HCT116 (cell line): Measurements from ENCODE around the gene ESPNL.

Source experiments
- EZH2phosphoT487 ChIP-seq: fragments of 200-600 bp; IDR thresholded peaks from 2 replicates; pipeline ENCODE4 v1.6.1; 2018; ENCODE audit warnings: antibody characterized with exemption, borderline replicate concordance
- FOSL1 ChIP-seq: IDR thresholded peaks from 2 replicates; pipeline ENCODE4 v1.6.1; 2012; ENCODE audit warnings: low read depth
- RAD21 ChIP-seq: IDR thresholded peaks from 2 replicates; pipeline ENCODE4 v1.6.1; 2012; ENCODE audit warnings: low read depth, mild to moderate bottlenecking
- SRF ChIP-seq: IDR thresholded peaks from 2 replicates; pipeline ENCODE4 v1.6.1; 2012; ENCODE audit warnings: low read depth
- TF ChIP-seq, protein P1 (sequence below), 3 experiments: fragments of 200-600 bp in 1 of 3; sonication (generic) in 1 of 3; IDR thresholded peaks in 2 of 3; conservative IDR thresholded peaks in 1 of 3; 2 replicates each; pipeline ENCODE4 v1.5.1; 2012 to 2017; ENCODE audit warnings: low read depth in 2 of 3, low read length in 2 of 3, antibody characterized with exemption in 1 of 3, borderline replicate concordance in 1 of 3, control low read depth in 1 of 3, mild to moderate bottlenecking in 1 of 3, mixed read lengths in 1 of 3, mixed run types in 1 of 3, moderate library complexity in 1 of 3; ENCODE audit not compliant: insufficient read depth in 1 of 3

DNA sequence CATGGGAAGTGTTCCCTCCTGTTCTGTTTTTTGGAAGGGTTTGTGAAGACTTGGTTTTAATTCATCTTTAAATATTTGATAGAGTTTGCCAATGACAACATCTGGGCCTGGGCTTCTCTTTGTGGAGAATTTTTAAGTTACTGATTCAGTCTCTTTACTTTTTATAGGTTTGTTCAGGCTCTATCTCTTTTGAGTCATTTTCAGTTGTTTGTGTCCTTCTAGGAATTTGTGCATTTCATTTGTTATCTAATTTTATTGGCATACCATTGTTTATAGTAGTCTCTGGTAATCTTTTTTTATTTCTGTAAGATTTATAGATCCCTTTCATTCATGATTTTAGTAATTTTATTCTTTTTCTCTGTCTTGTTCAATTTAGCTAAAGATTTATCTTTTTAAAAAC is 24.7 kb upstream of the ESPNL start:
- TF ChIP-seq, protein P1, sequence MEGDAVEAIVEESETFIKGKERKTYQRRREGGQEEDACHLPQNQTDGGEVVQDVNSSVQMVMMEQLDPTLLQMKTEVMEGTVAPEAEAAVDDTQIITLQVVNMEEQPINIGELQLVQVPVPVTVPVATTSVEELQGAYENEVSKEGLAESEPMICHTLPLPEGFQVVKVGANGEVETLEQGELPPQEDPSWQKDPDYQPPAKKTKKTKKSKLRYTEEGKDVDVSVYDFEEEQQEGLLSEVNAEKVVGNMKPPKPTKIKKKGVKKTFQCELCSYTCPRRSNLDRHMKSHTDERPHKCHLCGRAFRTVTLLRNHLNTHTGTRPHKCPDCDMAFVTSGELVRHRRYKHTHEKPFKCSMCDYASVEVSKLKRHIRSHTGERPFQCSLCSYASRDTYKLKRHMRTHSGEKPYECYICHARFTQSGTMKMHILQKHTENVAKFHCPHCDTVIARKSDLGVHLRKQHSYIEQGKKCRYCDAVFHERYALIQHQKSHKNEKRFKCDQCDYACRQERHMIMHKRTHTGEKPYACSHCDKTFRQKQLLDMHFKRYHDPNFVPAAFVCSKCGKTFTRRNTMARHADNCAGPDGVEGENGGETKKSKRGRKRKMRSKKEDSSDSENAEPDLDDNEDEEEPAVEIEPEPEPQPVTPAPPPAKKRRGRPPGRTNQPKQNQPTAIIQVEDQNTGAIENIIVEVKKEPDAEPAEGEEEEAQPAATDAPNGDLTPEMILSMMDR (IDR thresholded peaks at IDR 0.05 in 2 of 3, conservative IDR thresholded peaks at IDR 0.05 in 1 of 3; ENCODE audit: borderline replicate concordance in 1 of 3, insufficient read depth in 1 of 3, low read depth in 2 of 3, low read length in 2 of 3), result no peak
- TF ChIP-seq EZH2phosphoT487 (no peak), RAD21 (no peak), FOSL1 (no peak), SRF (no peak)
